HG03521 (cell line): ENCODE data around the gene CXCL13.
"Not testable (repeated sequence)": the region's sequence is repeated elsewhere in the genome, so short reads cannot be mapped to it uniquely, and the experiment has no call there.

Source experiments
- ATAC-seq: cut with Tn5 transposase; IDR thresholded peaks from one replicate; pipeline ENCODE4 v1.9.1; 2021; ENCODE audit warnings: mild to moderate bottlenecking, moderate library complexity; ENCODE audit not compliant: unreplicated experiment

CXCL13 gene

DNA sequence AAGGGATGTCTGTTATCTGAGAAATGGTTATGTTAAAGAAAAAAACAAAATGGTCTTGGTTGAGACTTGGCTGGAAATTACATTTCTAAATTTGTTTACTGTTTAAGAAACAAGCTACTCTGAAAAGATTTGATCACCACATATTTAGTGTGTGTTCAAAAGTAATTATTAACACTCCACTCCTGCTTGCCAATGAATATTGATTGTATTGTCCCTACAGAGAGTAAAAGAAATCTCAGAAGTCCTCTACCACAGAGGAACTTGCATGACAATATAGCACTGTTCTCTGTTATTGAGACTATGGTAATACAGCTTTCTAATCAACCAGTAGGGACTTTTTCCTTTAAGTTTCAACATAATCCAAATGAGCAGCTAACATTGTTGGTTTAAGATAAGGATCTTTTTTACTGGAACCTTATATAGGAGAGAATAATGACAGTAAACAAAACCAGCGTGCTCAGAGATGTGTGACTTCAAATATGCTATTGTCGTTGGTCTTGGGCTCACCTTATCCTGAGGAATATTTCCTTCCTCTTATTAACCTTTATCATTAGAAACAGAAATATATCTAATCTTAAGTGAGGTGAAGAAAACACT lies 47.6 kb downstream of the CXCL13 start:
- no peak for ATAC-seq

DNA sequence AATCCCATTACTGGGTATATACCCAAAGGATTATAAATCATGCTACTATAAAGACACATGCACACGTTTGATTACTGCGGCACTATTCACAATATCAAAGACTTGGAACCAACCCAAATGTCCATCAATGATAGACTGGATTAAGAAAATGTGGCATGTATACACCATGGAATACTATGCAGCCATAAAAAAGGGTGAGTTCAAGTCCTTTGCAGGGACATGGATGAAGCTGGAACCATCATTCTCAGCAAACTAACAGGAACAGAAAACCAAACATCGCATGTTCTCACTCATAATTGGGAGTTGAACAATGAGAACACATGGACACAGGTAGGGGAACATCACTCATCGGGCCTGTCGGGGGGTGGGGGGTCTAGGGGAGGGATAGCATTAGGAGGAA lies 54.7 kb downstream of the CXCL13 start:
- ATAC-seq: not testable (repeated sequence)
